PFSK-1 (cell line): ENCODE results near the gene KRTAP6-2.

ENCODE experiments used
- FOXP2 ChIP-seq: optimal IDR thresholded peaks from 2 replicates; pipeline ENCODE3; 2011; ENCODE audit warnings: borderline replicate concordance, control low read depth, inconsistent platforms; ENCODE audit not compliant: insufficient read depth; ENCODE audit errors: extremely low read length, extremely low read depth
- POLR2AphosphoS5 ChIP-seq: IDR thresholded peaks from 2 replicates; pipeline ENCODE4 v1.6.1; 2012; ENCODE audit warnings: low read depth, mild to moderate bottlenecking, control low read depth, low read length, moderate library complexity
- REST ChIP-seq, 2 experiments: IDR thresholded peaks; 2 replicates each; pipeline versions ENCODE4 v1.6.1 to v1.8.0; 2011 to 2012; ENCODE audit warnings: low read depth in 2 of 2, low read length in 2 of 2, control low read depth in 1 of 2, inconsistent platforms in 1 of 2, mild to moderate bottlenecking in 1 of 2, moderate library complexity in 1 of 2; ENCODE audit not compliant: insufficient read depth in 1 of 2
- SIN3A ChIP-seq: IDR thresholded peaks from 2 replicates; pipeline ENCODE4 v1.6.1; 2012; ENCODE audit warnings: mild to moderate bottlenecking, low read length, moderate library complexity, borderline replicate concordance; ENCODE audit not compliant: insufficient read depth
- TAF1 ChIP-seq: IDR thresholded peaks from 2 replicates; pipeline ENCODE4 v1.6.1; 2012; ENCODE audit warnings: low read length, control low read depth, borderline replicate concordance; ENCODE audit not compliant: insufficient read depth

The KRTAP6-2 gene

GRCh38 chr21:30620080-30620479, 21.4 kb upstream of the KRTAP6-2 start:
- TF ChIP-seq POLR2AphosphoS5 (no peak), FOXP2 (no peak), SIN3A (no peak), REST (IDR thresholded peaks at IDR 0.05; ENCODE audit: insufficient read depth in 1 of 2, low read depth in 2 of 2, low read length in 2 of 2) (no peak), TAF1 (no peak)

DNA sequence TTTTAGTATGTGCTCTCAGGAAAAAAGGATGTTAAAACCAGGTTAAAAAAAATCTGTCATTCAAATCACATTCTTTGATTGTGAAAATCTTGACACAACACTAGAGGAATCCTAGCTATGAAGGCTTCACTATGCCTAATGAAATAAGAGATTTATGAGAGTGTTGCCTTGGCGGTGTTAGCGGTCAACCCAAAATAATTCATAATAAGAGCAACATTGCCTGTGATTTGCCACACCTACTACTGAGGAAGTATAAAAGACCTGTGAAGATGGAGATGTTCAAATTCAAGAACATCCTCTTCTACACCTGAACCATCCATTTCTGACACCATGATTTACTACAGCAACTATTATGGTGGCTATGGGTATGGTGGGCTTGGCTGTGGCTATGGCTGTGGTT, 17.4 kb upstream of the KRTAP6-2 start, which contains the start of gene KRTAP20-1:
TSS of gene KRTAP20-1 (plus strand) at position 301 of the 400 bp plus-strand sequence. CDS start at position 331, 30 bp downstream.
- TF ChIP-seq POLR2AphosphoS5 (no peak), REST (IDR thresholded peaks at IDR 0.05; ENCODE audit: insufficient read depth in 1 of 2, low read depth in 2 of 2, low read length in 2 of 2) (no peak), TAF1 (no peak), FOXP2 (no peak), SIN3A (no peak)

DNA sequence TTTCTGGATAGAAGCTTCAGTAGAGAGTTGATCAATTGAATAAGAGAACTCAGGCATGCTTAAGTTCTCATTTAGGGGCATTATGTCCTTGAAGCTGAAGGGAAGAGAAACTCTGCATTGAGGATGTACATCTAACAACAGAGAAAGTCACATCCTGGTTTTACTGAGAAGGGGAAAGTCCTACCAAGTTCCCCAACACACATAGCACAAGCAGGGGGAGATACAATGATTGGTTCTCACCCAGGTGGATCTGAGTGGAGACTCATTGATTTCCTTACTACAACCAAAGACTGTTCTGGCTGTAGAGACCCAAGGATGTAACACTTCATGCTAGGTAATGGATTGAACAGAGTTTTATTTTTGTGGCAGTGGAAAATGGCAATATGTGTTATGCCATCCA, 16.5 kb upstream of the KRTAP6-2 start:
- no peak for TF ChIP-seq TAF1
- no peak for TF ChIP-seq FOXP2
- no peak for TF ChIP-seq SIN3A
- TF ChIP-seq POLR2AphosphoS5: no peak
- TF ChIP-seq REST (IDR thresholded peaks at IDR 0.05; ENCODE audit: insufficient read depth in 1 of 2, low read depth in 2 of 2, low read length in 2 of 2): no peak

DNA sequence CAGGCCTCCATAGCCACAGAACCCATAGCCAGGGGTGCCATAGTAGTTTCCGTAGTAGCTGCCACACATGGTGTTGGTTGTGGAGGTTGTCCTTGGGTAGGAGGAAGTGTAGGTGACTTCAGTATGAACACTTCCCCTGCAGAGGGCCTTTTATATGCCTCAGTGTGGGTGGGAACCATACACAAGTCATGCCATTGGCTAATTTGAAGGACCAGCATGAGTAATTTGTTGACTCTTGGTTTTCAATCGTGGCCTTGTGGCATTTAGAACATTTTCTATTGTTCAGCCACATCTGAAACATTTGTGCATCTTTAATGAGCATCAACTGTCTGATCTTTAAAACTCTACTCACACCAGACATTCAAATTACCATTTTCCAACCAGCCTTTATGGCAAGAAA, 15.1 kb upstream of the KRTAP6-2 start, which contains the start of gene KRTAP6-1:
TSS of gene KRTAP6-1 (minus strand) at position 95 of the 400 bp plus-strand sequence. CDS start at position 69, 26 bp downstream.
- TF ChIP-seq REST (IDR thresholded peaks at IDR 0.05; ENCODE audit: insufficient read depth in 1 of 2, low read depth in 2 of 2, low read length in 2 of 2) (no peak), SIN3A (no peak), FOXP2 (no peak), TAF1 (no peak), POLR2AphosphoS5 (no peak)

DNA sequence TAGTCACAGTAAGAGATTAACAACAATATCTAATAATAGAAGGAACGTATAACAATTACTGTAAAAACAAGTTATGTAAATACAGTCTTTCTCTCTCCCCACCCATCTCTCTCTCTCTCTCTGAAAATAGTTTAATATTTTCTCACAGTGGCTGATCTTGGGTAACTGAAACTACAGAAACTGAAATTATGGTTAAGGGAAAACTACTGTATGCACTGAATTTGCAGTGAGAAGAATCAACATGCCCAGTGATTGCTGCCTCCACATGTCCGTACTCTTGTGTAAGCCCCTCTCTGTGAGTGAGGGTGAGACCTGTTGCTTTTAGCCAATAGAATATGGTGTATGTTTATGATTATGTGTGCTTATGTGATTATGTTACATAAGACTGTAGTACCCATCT, 13.4 kb upstream of the KRTAP6-2 start:
- TF ChIP-seq TAF1: no peak
- no peak for TF ChIP-seq POLR2AphosphoS5
- no peak for TF ChIP-seq REST (IDR thresholded peaks at IDR 0.05; ENCODE audit: insufficient read depth in 1 of 2, low read depth in 2 of 2, low read length in 2 of 2)
- TF ChIP-seq FOXP2: no peak
- TF ChIP-seq SIN3A: no peak
